ENCODE data around the gene XPO4.
"Not testable (repeated sequence)": the region's sequence is repeated elsewhere in the genome, so short reads cannot be mapped to it uniquely, and the experiment has no call there.

The XPO4 gene

GRCh38 chr13:20902438-20903163 is at the start of gene XPO4:
TSS of gene XPO4 (minus strand) at chr13:20902746. CDS start at chr13:20902738, 8 bp downstream.
- peaks cover 16% of the 10 kb centered on the region for H3K4me1 Mint-ChIP-seq
- H3K9me3 Mint-ChIP-seq: no peaks in the 10 kb centered on the region
- H3K4me3 Mint-ChIP-seq: peak within 1 kb of the TSS; percentile 93 to 99 (median 94)
- peak within 1 kb of the TSS; percentile 94 to 99 (median 99) for H3K27ac Mint-ChIP-seq
- TF ChIP-seq, protein P1, sequence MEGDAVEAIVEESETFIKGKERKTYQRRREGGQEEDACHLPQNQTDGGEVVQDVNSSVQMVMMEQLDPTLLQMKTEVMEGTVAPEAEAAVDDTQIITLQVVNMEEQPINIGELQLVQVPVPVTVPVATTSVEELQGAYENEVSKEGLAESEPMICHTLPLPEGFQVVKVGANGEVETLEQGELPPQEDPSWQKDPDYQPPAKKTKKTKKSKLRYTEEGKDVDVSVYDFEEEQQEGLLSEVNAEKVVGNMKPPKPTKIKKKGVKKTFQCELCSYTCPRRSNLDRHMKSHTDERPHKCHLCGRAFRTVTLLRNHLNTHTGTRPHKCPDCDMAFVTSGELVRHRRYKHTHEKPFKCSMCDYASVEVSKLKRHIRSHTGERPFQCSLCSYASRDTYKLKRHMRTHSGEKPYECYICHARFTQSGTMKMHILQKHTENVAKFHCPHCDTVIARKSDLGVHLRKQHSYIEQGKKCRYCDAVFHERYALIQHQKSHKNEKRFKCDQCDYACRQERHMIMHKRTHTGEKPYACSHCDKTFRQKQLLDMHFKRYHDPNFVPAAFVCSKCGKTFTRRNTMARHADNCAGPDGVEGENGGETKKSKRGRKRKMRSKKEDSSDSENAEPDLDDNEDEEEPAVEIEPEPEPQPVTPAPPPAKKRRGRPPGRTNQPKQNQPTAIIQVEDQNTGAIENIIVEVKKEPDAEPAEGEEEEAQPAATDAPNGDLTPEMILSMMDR (IDR thresholded peaks at IDR 0.05; ENCODE audit: unreplicated experiment in 3 of 3): no peak
- H3K36me3 Mint-ChIP-seq (ENCODE audit: low read depth): peaks cover 14% of the 10 kb centered on the region
- H3K27me3 Mint-ChIP-seq (ENCODE audit: low read depth): no peaks in the 10 kb centered on the region

DNA sequence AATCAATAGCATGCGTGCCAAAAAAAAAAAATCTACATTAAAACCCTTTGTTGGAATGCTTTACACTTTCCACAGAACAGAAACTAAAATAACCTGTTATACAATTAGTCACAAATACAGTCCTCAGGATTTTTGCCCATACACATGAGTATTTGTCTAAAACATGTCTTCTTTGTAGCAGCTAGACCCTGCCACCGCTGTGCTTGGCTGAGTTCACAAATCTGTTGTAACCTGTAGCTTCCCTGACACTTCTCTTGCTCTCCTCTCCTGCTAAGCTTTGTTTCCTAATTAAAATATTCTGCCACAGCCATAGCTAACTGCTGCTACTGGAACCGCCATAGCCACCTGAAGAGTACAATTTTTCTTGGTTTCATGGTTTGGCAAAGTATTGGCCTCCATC is 45.5 kb upstream of the XPO4 start:
- H3K36me3 Mint-ChIP-seq (ENCODE audit: low read depth); H3K9me3 Mint-ChIP-seq; H3K27ac Mint-ChIP-seq; H3K4me3 Mint-ChIP-seq; H3K4me1 Mint-ChIP-seq: not testable (repeated sequence)
- peaks cover 44% of the 10 kb centered on the region for H3K27me3 Mint-ChIP-seq (ENCODE audit: low read depth)

DNA sequence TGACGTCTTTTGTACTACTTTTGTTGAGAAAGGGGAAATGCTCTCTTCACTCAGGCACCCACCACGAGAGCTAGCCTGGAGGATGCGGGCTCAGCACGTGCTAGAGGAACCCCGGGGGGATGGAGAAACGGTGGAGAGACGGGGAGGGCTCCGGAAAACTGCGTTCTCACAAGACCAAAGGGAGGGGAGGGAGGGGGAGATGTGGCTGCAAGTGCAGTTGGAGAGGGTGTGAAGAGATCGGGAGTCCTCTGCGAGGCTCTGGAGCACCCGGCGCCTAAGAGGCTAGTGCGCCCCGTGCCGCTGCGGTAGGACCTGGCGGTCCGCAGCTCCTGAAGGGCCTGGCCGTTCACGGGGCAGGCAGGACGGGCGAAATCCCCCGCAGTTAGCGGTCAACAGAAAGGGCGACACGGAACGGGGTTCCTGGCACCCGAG is 43.4 kb upstream of the XPO4 start:
- TF ChIP-seq, protein P1 (IDR thresholded peaks at IDR 0.05; ENCODE audit: unreplicated experiment in 3 of 3): no peak
- no peak overlapping the region for H3K27ac Mint-ChIP-seq
- H3K27me3 Mint-ChIP-seq (ENCODE audit: low read depth): peaks cover 40% of the 10 kb centered on the region
- no peaks in the 10 kb centered on the region for H3K36me3 Mint-ChIP-seq (ENCODE audit: low read depth)
- no peaks in the 10 kb centered on the region for H3K4me1 Mint-ChIP-seq
- peaks cover 6% of the 10 kb centered on the region for H3K9me3 Mint-ChIP-seq
- H3K4me3 Mint-ChIP-seq: peak overlapping the region in 1 of 3 experiments; percentile 21

GRCh38 chr13:20942938-20943559 is 40.5 kb upstream of the XPO4 start:
- Mint-ChIP-seq H3K4me1 (no peaks in the 10 kb centered on the region), H3K27me3 (ENCODE audit: low read depth) (peaks cover 34% of the 10 kb centered on the region), H3K9me3 (no peaks in the 10 kb centered on the region), H3K27ac (peak overlapping the region in 2 of 3 experiments; percentile 5 to 19), H3K36me3 (ENCODE audit: low read depth) (no peaks in the 10 kb centered on the region), H3K4me3 (no peak overlapping the region)
- TF ChIP-seq, protein P1 (IDR thresholded peaks at IDR 0.05; ENCODE audit: unreplicated experiment in 3 of 3): no peak

- H3K27ac Mint-ChIP-seq; H3K36me3 Mint-ChIP-seq (ENCODE audit: low read depth); H3K4me3 Mint-ChIP-seq; H3K9me3 Mint-ChIP-seq; H3K4me1 Mint-ChIP-seq: not testable (repeated sequence)
- H3K27me3 Mint-ChIP-seq (ENCODE audit: low read depth): peaks cover 15% of the 10 kb centered on the region
Measured at GRCh38 chr13:20940511-20940910, 38.0 kb upstream of the XPO4 start.

- TF ChIP-seq, protein P1 (IDR thresholded peaks at IDR 0.05; ENCODE audit: unreplicated experiment in 3 of 3): no peak
- H3K27ac Mint-ChIP-seq: no peak overlapping the region
- no peaks in the 10 kb centered on the region for H3K4me1 Mint-ChIP-seq
- H3K4me3 Mint-ChIP-seq: no peak overlapping the region
- H3K27me3 Mint-ChIP-seq (ENCODE audit: low read depth): peaks cover 11% of the 10 kb centered on the region
- H3K9me3 Mint-ChIP-seq: no peaks in the 10 kb centered on the region
- no peaks in the 10 kb centered on the region for H3K36me3 Mint-ChIP-seq (ENCODE audit: low read depth)
Measured at GRCh38 chr13:20940083-20940482, 37.5 kb upstream of the XPO4 start.

DNA sequence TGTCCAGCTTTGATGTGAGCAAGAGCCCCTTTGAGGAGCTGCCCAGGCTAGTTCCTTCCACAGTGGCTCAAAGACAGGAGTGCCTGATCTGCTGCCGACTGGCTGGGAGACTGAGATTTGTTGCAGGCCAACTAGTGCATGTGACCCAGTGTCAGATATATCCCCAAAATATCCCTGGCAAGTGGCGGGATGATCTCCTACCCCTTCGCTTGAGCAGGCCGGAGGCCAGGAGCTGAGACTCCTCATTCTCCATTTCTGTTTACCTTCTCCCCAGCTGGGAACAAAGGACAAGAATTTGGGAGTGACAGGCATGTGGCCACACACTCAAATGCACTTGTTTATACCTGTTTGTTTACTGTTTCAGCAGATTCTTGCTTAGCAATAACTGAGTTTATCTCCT is 37.1 kb upstream of the XPO4 start:
- Mint-ChIP-seq H3K27me3 (ENCODE audit: low read depth) (peaks cover 6% of the 10 kb centered on the region), H3K4me3 (no peak overlapping the region), H3K9me3 (no peaks in the 10 kb centered on the region), H3K4me1 (no peaks in the 10 kb centered on the region), H3K36me3 (ENCODE audit: low read depth) (no peaks in the 10 kb centered on the region), H3K27ac (no peak overlapping the region)
- TF ChIP-seq, protein P1 (IDR thresholded peaks at IDR 0.05; ENCODE audit: unreplicated experiment in 3 of 3): no peak
